Hematopoietic multipotent progenitor cell (in vitro differentiated cells): ENCODE data around the gene NUDT3. TPM values are rescaled to one million over a fixed set of nuclear protein-coding genes. Genes with fewer than 3 reads are reported as not detected.

Experiments used
- DNase-seq, 3 donors: peaks; one replicate each; pipeline ENCODE4 v3.0.0-alpha.2; 2011 to 2015; ENCODE audit warnings: low read depth in 2 of 3, low spot score in 2 of 3
- small RNA-seq: library from RNA; depleted of rRNA; stranded (forward); fragments of <200 nt; gene quantifications from one replicate; pipeline ENCODE3, GENCODE V24; 2012
- total RNA-seq: library from RNA; depleted of rRNA; stranded (reverse); fragments of >200 nt; gene quantifications from one replicate; pipeline ENCODE4 v1.2.3, GENCODE V29; 2012

Gene NUDT3
- total RNA-seq, 1 donor: 28.3 TPM

GRCh38 chr6:34231566-34232336, 160.7 kb downstream of the NUDT3 start:
- no peak for DNase-seq

- DNase-seq: peak in 2 of 3 donors; percentile 54 to 75
Measured at GRCh38 chr6:34230653-34231371, 161.7 kb downstream of the NUDT3 start.

- no peak for DNase-seq
Measured at GRCh38 chr6:34229877-34230276, 162.6 kb downstream of the NUDT3 start.

Small RNAs within 50 kb of the gene (small RNA-seq; reads per million reads assigned to genes)
- gene MIR6835: not detected

Other genes with a start within 250 kb of the NUDT3 start
- under 0.01 TPM for gene GRM4, start 246.6 kb downstream of the NUDT3 start, total RNA-seq
- gene HMGA1, start 155.8 kb downstream of the NUDT3 start, total RNA-seq: 258 TPM
- 35.5 TPM for gene SMIM29, start 143.7 kb downstream of the NUDT3 start, total RNA-seq
- gene RPS10, start 33.4 kb upstream of the NUDT3 start, total RNA-seq: 6,119 TPM
- gene PACSIN1, start 73.4 kb upstream of the NUDT3 start, total RNA-seq: 1.6 TPM
- gene SPDEF, start 163.7 kb upstream of the NUDT3 start, total RNA-seq: under 0.01 TPM